Activated T-helper 17 cell treated with anti-CD3 and anti-CD28 coated beads, Interleukin-2, amount 50 U/mL, for 72 hours (primary cell): Measurements from ENCODE around the gene HENMT1. TPM values are rescaled to one million over a fixed set of nuclear protein-coding genes. Genes with fewer than 3 reads are reported as not detected.
A peak's percentile ranks its signal among the peaks of the same experiment; 100 is the strongest.
"Not testable (repeated sequence)": the region's sequence is repeated elsewhere in the genome, so short reads cannot be mapped to it uniquely, and the experiment has no call there.

Experiments
- ATAC-seq: fragments of 150-1000 bp; cut with Tn5 transposase; replicated peaks from 2 replicates; pipeline ENCODE4 v1.10.0; 2021; ENCODE audit warnings: mild to moderate bottlenecking, moderate library complexity
- H3K27ac Mint-ChIP-seq: one replicate; pipeline ENCODE4 v1.8.0; 2022; ENCODE audit warnings: mixed read lengths
- H3K27me3 Mint-ChIP-seq: one replicate; pipeline ENCODE4 v1.8.0; 2022; ENCODE audit warnings: mixed read lengths
- H3K36me3 Mint-ChIP-seq: one replicate; pipeline ENCODE4 v1.8.0; 2022; ENCODE audit warnings: low read depth, mild to moderate bottlenecking, mixed read lengths
- H3K4me1 Mint-ChIP-seq: one replicate; pipeline ENCODE4 v1.8.0; 2022; ENCODE audit warnings: mixed read lengths
- H3K4me3 Mint-ChIP-seq: one replicate; pipeline ENCODE4 v1.8.0; 2022; ENCODE audit warnings: mild to moderate bottlenecking, mixed read lengths
- H3K9me3 Mint-ChIP-seq: one replicate; pipeline ENCODE4 v1.8.0; 2022; ENCODE audit warnings: mixed read lengths
- total RNA-seq, 2 donors: library from RNA; stranded (reverse); gene quantifications; one replicate each; pipeline ENCODE4 v1.2.3, GENCODE V29; 2022

The HENMT1 gene
- total RNA-seq, 2 donors from 2014 or later: 17.5 to 21.6 TPM

- ATAC-seq: no peak
- H3K4me3 Mint-ChIP-seq: peak overlapping the region; percentile 81
- H3K27me3 Mint-ChIP-seq: no peaks in the 10 kb centered on the region
- H3K9me3 Mint-ChIP-seq: no peaks in the 10 kb centered on the region
- peak overlapping the region; percentile 34 for H3K27ac Mint-ChIP-seq
- no peaks in the 10 kb centered on the region for H3K36me3 Mint-ChIP-seq
- peaks cover 10% of the 10 kb centered on the region for H3K4me1 Mint-ChIP-seq
Observed at GRCh38 chr1:108663074-108663473, 2.2 kb upstream of the HENMT1 start.

DNA sequence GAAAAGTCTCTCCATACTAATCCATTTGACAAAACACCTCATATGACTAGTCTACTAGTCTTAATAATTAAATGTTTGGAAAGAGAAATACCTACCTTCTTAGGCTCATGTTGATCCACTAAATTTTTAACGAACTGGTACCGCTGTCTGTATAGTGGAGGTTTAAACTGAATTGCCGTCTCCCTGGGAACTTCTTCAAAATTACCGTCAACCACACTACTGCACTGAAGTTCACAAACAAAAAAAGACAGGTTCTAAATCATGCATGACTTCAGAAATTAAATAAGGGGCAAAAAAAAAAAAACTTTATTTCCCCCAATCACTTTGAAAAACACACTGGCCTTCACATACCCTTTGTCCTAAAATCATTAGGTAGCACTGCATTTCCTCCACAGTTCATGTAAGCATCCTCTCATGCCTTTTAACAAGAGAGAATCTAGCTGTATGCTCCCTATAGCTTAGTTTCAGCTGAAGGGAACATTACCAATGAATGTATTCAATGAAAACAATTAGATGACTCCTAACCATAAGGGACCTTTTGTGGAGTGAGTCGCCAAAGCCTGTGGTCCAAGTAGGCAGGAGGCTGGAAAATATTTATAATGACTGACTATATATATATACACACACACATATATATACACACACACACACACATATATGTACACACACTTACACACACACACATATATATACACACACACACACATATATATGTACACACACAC, 3.4 kb downstream of the HENMT1 start:
- peak; percentile 44 for ATAC-seq
- peaks cover 14% of the 10 kb centered on the region for H3K4me1 Mint-ChIP-seq
- no peaks in the 10 kb centered on the region for H3K9me3 Mint-ChIP-seq
- peaks cover 35% of the 10 kb centered on the region for H3K36me3 Mint-ChIP-seq
- H3K4me3 Mint-ChIP-seq: no peak overlapping the region
- H3K27ac Mint-ChIP-seq: peak overlapping the region; percentile 56
- no peaks in the 10 kb centered on the region for H3K27me3 Mint-ChIP-seq

DNA sequence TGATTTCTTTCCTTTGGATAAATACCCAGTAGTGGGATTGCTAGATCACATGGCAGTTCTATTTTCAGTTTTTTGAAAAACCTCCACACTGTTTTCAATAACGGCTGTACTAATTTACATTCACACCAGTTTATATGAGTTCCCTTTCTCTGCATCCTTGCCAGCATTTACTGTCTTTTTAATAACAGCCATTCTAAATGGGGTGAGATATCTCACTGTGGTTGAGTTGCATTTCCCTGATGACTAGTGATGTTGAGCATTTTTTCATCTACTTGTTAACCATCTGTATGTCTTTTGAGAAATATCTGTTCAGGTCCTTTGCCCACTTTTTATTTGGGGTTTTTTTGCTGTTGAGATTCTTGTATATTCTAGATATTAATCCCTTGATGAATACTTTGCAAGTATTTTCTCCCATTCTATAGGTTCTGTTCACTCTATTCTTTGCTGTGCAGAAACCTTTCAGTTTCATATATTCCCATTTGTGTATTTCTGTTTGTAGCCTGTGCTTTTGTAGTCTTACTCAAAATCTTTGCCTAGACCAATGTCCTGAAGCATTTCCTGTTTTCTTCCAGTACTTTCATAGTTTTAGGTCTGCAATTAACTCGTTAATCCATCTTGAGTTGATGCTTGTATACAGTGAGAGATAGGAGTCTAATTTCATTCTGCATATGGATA, 7.3 kb downstream of the HENMT1 start:
- Mint-ChIP-seq H3K4me3 (no peak overlapping the region), H3K9me3 (peaks cover 4% of the 10 kb centered on the region), H3K27me3 (no peaks in the 10 kb centered on the region), H3K27ac (peak overlapping the region; percentile 36), H3K36me3 (peaks cover 58% of the 10 kb centered on the region), H3K4me1 (peaks cover 8% of the 10 kb centered on the region)
- ATAC-seq: no peak

DNA sequence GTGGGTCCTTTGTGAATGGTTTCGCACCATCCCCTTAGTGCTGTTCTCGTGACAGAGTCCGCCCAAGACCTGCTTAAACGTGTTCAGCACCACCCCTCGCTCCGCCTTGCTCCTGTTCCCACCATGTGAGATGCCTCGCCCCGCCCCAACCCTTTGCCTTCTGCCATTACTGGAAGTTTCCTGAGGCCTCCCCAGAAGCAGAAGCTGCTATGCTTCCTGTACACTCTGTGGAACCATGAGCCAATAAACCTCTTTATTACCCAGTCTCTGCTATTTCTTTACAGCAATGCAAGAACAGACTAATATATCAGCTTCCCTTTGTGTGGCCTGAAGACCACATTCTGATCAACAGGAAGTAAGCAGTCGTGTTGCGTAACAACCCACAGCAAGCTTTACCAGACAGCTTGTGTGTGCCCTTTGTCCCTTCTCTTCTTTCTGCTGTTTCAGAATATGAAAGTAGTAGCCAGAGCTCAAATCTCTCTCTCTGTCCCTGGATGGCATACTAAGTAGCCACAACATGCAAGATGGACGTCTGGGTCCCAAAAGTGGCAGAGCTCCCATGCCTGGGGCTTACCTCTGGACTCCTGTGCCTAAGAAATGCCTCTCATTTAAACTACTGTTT, 14.1 kb downstream of the HENMT1 start:
- ATAC-seq: peak; percentile 77
- H3K27me3 Mint-ChIP-seq: no peaks in the 10 kb centered on the region
- peaks cover 2% of the 10 kb centered on the region for H3K9me3 Mint-ChIP-seq
- peak overlapping the region; percentile 77 for H3K4me3 Mint-ChIP-seq
- H3K27ac Mint-ChIP-seq: peak overlapping the region; percentile 96
- H3K4me1 Mint-ChIP-seq: peaks cover 48% of the 10 kb centered on the region
- H3K36me3 Mint-ChIP-seq: peaks cover 36% of the 10 kb centered on the region

GRCh38 chr1:108646265-108646647, 14.6 kb downstream of the HENMT1 start:
- no peak for ATAC-seq
- H3K27me3 Mint-ChIP-seq: no peaks in the 10 kb centered on the region
- H3K9me3 Mint-ChIP-seq: no peaks in the 10 kb centered on the region
- peaks cover 48% of the 10 kb centered on the region for H3K4me1 Mint-ChIP-seq
- peaks cover 32% of the 10 kb centered on the region for H3K36me3 Mint-ChIP-seq
- peak overlapping the region; percentile 96 for H3K27ac Mint-ChIP-seq
- H3K4me3 Mint-ChIP-seq: peak overlapping the region; percentile 77

DNA sequence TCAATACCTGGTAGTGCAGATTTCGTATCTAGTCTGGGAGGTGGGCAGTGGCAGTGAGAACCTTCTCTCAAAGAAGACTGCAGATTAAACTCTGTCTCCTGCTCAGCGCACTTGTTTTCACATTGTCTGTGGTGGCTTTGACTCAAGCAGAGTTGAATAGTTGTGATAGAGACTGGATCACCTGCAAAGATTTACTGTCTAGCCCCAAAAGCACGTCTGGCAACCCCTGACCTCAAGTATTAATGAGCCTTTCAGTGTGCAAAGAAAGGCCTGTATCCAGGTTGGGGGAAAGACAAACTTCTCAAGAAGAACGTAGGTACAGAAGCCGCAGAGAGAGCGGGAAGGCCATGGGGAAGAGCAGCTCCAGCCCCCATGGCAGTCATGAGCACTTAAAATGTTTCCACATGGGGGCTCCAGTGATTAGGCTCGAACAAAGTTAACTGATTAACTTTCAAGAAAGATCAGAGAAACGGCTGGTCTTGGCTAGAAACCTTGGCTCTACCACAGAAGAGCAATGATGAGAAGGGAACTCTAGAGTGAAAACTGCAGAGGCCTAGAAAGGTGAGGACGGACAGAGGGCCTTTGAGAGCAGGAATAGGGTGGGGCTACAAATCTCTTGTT, 15.2 kb downstream of the HENMT1 start:
- no peak for ATAC-seq

DNA sequence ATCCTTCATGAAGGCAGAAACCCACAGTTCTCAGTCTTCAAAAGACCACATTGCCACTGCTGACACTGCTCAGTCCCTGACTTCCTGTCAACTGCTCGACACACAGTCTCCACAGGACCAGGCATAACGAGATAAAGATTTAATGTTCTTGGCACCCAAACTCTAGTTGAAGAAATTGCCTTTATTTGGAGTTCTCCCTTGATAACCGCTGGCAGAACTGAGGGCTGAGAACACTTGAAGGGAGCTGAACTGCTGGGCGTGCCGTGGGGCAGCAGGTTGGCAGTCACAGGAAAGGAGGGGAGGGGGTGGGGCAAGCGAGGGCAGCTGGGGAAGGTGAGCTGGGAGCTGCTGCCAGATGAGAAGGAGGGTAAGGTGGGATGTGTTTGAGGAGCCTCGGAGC, 15.9 kb downstream of the HENMT1 start:
- Mint-ChIP-seq H3K36me3 (peaks cover 28% of the 10 kb centered on the region), H3K4me1 (peaks cover 53% of the 10 kb centered on the region), H3K4me3 (peak overlapping the region; percentile 77)

More for the DNA sequence above, 15.2 kb downstream of the HENMT1 start:
- Mint-ChIP-seq H3K27ac (peak overlapping the region; percentile 96), H3K36me3 (peaks cover 28% of the 10 kb centered on the region), H3K27me3 (no peaks in the 10 kb centered on the region), H3K9me3 (no peaks in the 10 kb centered on the region), H3K4me3 (peak overlapping the region; percentile 77), H3K4me1 (peaks cover 48% of the 10 kb centered on the region)

DNA sequence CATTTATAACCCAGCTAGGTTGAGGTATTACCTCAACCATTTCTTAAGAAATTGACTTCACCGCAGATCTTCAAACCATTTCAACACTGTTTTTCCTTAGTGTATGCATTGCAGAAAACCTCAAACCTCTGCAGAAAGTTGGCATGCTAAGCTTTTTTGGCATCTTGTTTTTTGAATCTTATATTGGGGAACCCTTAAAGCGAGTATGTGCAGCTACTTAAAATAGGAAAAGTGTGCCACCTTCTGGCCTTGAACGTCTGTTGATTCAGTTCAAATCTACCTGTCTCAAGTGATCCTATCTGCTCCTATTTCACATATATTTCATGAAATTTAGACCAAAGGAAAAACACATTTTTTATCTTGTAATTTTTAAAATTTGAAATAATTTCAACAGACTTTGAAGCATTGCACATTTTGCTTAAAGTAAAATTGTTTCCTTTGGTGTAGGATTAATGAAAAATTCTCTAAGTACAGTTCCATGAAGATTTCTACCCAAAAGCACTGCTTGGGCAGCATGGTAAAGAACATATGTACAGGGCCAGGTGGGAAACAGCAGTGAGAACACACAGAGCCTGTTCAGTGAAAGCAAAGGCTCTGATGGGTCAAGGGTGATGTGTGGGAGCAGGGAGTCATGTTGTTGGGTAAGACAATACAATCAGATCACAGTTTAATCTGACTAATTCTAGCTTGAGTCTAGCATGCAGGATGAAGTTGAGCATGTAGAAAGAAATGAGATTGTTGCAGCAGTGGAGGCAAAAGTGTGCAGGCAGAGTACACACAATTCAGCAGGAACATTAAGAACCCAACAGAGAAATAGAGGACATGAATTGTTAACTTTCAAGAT, 17.2 kb downstream of the HENMT1 start:
- Mint-ChIP-seq H3K27me3 (no peaks in the 10 kb centered on the region), H3K27ac (peak overlapping the region; percentile 96), H3K9me3 (no peaks in the 10 kb centered on the region), H3K4me1 (peaks cover 57% of the 10 kb centered on the region), H3K4me3 (peak overlapping the region; percentile 77), H3K36me3 (peaks cover 21% of the 10 kb centered on the region)
- ATAC-seq: peak; percentile 49

More for the DNA sequence above, 15.9 kb downstream of the HENMT1 start:
- no peaks in the 10 kb centered on the region for H3K27me3 Mint-ChIP-seq
- peak overlapping the region; percentile 96 for H3K27ac Mint-ChIP-seq
- H3K9me3 Mint-ChIP-seq: no peaks in the 10 kb centered on the region
- ATAC-seq: peak; percentile 52

GRCh38 chr1:108640863-108641262, 20.0 kb downstream of the HENMT1 start:
- H3K9me3 Mint-ChIP-seq, H3K27me3 Mint-ChIP-seq, H3K36me3 Mint-ChIP-seq, H3K27ac Mint-ChIP-seq, ATAC-seq, H3K4me3 Mint-ChIP-seq: not testable (repeated sequence)
- H3K4me1 Mint-ChIP-seq: peaks cover 43% of the 10 kb centered on the region

DNA sequence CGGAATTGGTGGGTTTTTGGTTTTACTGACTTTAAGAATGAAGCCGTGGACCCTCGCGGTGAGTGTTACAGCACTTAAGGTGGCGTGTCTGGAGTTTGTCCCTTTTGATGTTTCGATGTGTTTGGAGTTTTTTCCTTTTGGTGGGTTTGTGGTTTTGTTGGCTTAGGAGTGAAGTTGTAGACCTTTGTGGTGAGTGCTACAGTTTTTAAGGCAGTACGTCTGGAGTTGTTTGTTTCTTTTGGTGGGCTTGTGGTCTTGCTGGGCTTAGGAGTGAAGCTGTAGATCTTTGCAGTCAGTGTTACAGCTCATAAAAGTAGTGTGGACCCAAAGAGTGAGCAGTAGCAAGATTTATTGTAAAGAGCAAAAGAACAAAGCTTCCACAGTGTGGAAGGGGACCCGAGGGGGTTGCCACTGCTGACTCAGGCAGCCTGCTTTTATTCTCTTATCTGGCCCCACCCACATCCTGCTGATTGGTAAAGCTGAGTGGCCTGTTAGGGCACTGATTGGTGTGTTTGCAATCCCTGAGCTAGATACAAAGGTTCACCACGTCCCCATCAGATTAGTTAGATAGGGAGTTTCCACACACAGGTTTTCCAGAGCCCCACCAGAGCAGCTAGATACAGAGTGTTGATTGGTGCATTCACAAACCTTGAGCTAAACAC, 20.9 kb downstream of the HENMT1 start:
- Mint-ChIP-seq H3K9me3 (no peaks in the 10 kb centered on the region), H3K4me3 (peak overlapping the region; percentile 29), H3K27me3 (no peaks in the 10 kb centered on the region), H3K4me1 (peaks cover 34% of the 10 kb centered on the region), H3K36me3 (peaks cover 11% of the 10 kb centered on the region), H3K27ac (peak overlapping the region; percentile 61)
- ATAC-seq: no peak

- H3K27me3 Mint-ChIP-seq: no peaks in the 10 kb centered on the region
- ATAC-seq: no peak
- H3K36me3 Mint-ChIP-seq: peaks cover 23% of the 10 kb centered on the region
- no peak overlapping the region for H3K4me3 Mint-ChIP-seq
- no peak overlapping the region for H3K27ac Mint-ChIP-seq
- no peaks in the 10 kb centered on the region for H3K9me3 Mint-ChIP-seq
- H3K4me1 Mint-ChIP-seq: peaks cover 10% of the 10 kb centered on the region
Observed at GRCh38 chr1:108636876-108637275, 24.0 kb downstream of the HENMT1 start.

DNA sequence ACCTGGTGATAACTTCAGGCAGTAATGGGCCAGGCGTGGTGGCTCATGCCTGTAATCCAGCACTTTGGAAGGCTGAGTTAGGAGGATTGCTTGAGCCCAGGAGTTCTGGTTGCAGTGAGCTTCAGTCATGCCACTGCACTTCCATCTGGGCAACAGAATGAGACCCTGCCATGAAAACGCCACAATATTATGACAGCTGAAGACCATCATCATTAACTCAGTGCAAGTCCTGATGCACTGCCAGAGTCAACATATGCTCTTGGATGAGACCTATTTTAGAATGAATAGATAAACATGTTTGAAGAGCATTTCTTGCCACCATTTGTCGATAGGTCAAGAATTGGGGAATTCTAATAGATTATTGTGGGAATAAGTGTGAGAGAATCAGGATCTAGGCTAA, 26.4 kb downstream of the HENMT1 start:
- no peaks in the 10 kb centered on the region for H3K4me1 Mint-ChIP-seq
- H3K4me3 Mint-ChIP-seq: no peak overlapping the region
- no peaks in the 10 kb centered on the region for H3K27me3 Mint-ChIP-seq

DNA sequence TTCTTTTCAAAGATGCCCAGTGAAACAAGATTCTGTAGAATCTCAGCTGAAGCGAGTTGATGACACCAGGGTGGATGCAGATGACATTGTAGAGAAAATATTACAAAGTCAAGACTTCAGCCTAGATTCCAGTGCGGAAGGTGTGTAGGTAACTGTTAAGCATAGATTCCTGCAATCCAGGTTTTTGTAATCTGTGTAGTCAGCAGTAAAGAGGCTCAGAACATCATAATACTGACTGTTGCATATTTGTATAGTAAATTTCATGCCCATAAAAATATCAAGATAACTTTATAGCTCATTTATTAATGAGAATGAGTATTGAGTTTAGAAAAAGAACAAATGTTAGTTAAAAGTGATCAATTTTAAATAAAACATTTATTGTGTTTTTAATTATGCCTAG, 32.2 kb downstream of the HENMT1 start:
- peaks cover 26% of the 10 kb centered on the region for H3K36me3 Mint-ChIP-seq
- no peaks in the 10 kb centered on the region for H3K9me3 Mint-ChIP-seq
- H3K27me3 Mint-ChIP-seq: no peaks in the 10 kb centered on the region
- no peak overlapping the region for H3K4me3 Mint-ChIP-seq
- no peak overlapping the region for H3K27ac Mint-ChIP-seq
- no peak for ATAC-seq
- H3K4me1 Mint-ChIP-seq: no peaks in the 10 kb centered on the region

More for the DNA sequence above, 26.4 kb downstream of the HENMT1 start:
- no peak for ATAC-seq
- peak overlapping the region; percentile 33 for H3K27ac Mint-ChIP-seq
- no peaks in the 10 kb centered on the region for H3K9me3 Mint-ChIP-seq
- H3K36me3 Mint-ChIP-seq: peaks cover 38% of the 10 kb centered on the region
